Left ventricle myocardium superior (tissue), 1 donor: ENCODE measurements around the gene CACNB1. TPM values are rescaled to one million over a fixed set of nuclear protein-coding genes. Genes with fewer than 3 reads are reported as not detected.

Experiments
- ATAC-seq: fragments of 200-7000 bp; cut with Tn5 transposase; one replicate; pipeline ENCODE4 v1.9.1; 2020; ENCODE audit warnings: mild to moderate bottlenecking, moderate library complexity
- DNase-seq: peaks from one replicate; pipeline ENCODE4 v3.0.0-alpha.2; 2020
- intact Hi-C: fragments of 100-400 bp; cut with micrococcal nuclease; formaldehyde crosslinking; loops from one replicate; pipeline ENCODE4 v1.11.0; 2022
- total RNA-seq: library from RNA; stranded (reverse); fragmentation: NEBNext Ultra II Directional; extraction: Animal tissue kit (Norgen Biotek cat#: 25700); gene quantifications from one replicate; pipeline ENCODE4 v1.2.1, GENCODE V29; 2021
- donor health status: DM: no; HTN: yes; CAD: no; lungs with severe emphysema.

The CACNB1 gene
- total RNA-seq, 1 donor from 2014 or later: 5.7 TPM

DNA sequence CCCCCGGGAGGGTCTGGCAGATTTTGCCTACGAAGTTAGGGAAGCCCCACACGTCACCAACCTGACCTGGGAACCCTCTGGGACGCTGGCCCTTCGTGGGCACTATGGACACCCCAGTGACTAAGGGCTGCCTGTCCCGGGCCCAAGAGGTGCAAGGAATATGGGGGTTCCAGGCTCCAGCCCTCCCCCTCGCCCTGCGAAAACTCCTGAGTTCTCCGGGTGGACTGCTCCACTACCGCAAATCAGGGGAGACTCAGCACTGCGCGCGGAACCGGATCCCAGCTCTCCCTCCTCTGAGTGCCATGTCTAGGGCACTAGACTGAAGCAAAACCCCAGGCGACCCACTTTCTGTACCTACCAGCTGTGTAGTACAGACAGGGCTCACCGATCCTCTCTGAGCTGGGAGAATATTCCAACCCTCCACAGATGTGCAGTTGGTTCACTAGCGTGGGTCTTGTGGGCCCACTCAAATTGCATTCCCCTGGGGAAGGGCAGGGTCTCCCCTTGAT, 31.6 kb downstream of the CACNB1 start, which contains the start of gene ARL5C:
TSS of gene ARL5C (minus strand) at position 321 of the 509 bp plus-strand sequence. CDS start 401 bp downstream, outside the sequence.
- DNase-seq: no peak
- ATAC-seq: no peak
- intact Hi-C loops: no loop called here

GRCh38 chr17:39165178-39165840, 32.2 kb downstream of the CACNB1 start:
- no peak for DNase-seq
- ATAC-seq: peak; percentile 25
- intact Hi-C loops: no loop called here

DNA sequence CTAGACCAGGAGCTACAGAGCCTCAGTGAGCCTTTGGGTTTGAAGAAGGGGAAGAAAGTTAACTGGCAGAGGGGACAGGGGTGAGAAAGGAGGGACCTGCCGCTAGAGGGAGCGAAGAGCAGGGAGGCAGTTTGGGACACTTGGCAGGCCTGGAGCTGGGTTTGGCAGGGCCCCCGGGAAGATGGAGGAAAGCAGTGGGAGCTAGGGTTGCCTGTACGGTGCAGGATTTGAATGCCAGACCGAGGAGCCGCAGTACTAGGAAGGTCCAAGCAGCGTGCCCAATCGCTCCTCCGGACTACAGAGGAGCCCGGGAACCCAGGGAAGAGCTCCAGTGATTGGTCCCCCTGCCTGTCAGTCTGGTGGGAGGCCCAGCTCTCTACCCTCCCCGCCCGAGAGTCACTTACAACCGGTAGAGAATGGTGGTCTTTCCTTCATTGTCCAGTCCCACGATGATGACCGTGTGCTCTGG, 32.8 kb downstream of the CACNB1 start:
- intact Hi-C loops: no loop called here
- peak; percentile 94 for ATAC-seq
- DNase-seq: peak; percentile 93

DNA sequence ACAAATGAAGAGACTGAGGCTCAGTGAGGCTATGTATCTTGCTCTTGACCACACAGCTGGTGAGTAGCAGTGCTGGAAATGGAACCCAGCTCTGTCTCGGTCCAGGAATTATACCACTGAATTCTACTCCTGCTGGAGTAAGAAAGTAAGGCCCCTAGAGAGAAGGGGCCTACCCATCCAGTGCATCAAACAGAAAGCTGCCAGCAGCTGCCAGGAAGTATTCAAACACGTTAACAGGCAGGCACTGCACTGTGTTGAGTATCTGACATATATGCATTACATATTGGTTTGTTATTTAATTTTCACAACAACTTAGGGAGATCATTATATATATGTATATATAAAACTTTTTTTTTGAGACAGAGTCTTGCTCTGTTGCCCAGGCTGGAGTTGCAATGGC, 35.5 kb downstream of the CACNB1 start:
- intact Hi-C loops: no loop called here
- DNase-seq: no peak
- no peak for ATAC-seq

DNA sequence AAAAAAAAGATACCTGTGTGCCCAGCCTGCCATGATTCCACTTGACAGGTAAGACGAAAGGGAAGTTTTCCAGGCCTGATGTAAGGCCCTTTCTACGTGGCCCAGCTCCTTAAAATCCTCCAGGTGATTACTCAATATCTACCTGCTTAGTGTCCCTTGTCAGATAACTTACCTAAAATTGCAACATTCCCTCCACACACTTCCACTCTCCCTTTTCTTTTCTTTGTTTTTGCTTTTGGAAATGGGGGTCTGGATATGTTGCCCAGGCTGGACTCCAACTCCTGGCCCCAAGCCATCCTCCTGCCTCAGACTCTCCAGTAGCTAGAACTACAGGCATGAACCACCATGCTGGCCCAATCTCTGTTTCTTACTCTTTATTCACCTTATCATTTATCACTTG, 38.8 kb downstream of the CACNB1 start:
- no peak for DNase-seq
- intact Hi-C loops: no loop called here
- ATAC-seq: no peak

GRCh38 chr17:39156491-39156890, 41.0 kb downstream of the CACNB1 start:
- ATAC-seq (no peak), DNase-seq (peak; percentile 9)
- intact Hi-C loops: no loop called here

- intact Hi-C loops: no loop called here
- DNase-seq (peak; percentile 2), ATAC-seq (no peak)
These were observed 41.8 kb downstream of the CACNB1 start for GRCh38 chr17:39155654-39156053.

DNA sequence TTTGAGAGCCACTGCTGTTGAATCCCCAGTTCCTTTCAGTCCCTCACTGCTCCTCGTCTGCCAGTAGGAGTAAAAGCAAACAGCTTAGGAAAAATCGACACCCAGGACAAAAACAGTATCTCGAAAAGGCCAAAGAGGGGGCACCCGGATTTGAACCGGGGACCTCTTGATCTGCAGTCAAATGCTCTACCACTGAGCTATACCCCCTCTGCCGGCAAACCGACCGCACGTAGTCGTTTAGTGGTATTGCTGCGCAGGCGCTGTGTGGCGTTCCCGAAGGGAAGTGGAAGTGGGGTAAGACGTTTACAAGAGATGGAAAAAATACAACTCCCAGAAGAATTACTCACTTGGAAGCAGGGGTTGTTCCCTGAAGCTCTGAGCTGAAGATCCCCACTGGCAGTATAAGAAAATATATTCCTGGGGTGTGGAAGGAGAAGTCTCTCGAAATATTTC, 43.8 kb downstream of the CACNB1 start:
- ATAC-seq: peak; percentile 84
- peak; percentile 91 for DNase-seq
- intact Hi-C loops: loop anchor here (5.0 kb wide), 1 partner anchor 171 kb away; no protein-coding TSS in a partner anchor

DNA sequence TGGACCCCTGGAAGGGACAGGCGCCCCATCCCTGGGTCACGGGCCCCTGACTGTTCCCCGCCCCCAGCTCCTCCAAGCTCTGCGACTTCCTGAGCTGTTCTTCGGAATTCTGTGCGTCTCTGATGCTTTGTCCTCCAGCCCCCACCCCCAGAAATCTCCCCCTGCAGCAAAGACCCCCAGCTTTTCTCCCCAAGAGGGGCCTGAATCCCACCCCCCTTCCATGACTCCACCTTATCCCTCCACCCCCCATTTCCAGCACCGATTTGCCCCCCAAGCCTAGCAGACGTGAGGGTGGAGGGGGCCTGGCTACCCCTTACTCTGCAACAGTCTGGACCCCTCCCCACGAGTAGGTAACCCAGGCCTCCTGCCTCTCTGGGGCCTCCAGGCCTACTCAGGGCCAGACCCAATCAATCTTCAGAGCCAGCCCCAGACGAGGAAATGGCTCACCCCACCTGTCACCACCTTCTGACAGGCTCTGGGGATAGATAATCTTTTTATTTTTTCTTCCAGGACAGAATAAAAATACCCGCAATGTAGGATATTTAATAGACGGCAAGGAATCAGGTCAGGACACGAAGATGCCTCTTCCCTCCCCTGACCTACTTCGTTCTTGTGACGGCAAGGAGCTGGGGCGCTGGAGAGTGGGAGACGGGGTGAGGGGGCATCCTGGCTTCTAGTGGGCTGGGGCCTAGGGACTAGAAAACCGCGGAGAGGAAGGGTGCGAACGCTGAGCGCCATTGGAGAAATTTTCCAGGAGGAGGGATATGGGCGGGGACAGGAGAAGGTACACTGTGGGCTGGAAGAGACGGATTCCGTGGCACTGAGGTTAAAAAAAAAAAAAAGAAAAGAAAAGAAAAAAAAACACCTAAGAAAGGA, 45.3 kb downstream of the CACNB1 start:
- ATAC-seq: peak; percentile 29
- DNase-seq: peak; percentile 53
- intact Hi-C loops: loop anchor here (5.0 kb wide), 1 partner anchor 170 kb away; no protein-coding TSS in a partner anchor

- intact Hi-C loops: loop anchor here (5.0 kb wide), 1 partner anchor 169 kb away; no protein-coding TSS in a partner anchor
These were observed 46.1 kb downstream of the CACNB1 start, which contains the start of gene PLXDC1 for GRCh38 chr17:39151150-39151942. Gene PLXDC1, minus strand, starts transcription at chr17:39151637. Its CDS starts 200 bp downstream, at chr17:39151437.

DNA sequence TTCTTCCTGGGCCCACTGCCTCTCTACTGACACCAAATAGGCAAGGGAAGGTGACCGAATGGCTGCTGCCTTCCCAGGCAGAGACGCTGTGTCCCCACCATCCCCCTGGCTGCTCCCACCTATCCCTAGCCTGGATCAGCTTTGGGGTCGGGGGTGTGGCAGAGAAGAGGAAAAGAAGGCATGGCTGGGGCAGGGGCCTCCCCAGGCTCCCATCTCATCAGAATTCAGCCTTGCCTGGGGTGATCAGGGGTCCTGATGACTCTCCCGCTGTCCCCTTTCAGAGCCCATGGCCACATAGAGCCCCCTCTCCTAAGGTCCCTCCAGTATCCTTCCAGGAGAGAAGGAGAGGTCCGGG, 46.7 kb downstream of the CACNB1 start:
- DNase-seq: no peak
- ATAC-seq: no peak
- intact Hi-C loops: loop anchor here (5.0 kb wide), 1 partner anchor 168 kb away; no protein-coding TSS in a partner anchor

More at GRCh38 chr17:39151150-39151942, 46.1 kb downstream of the CACNB1 start, which contains the start of gene PLXDC1:
- ATAC-seq: no peak
- peak; percentile 47 for DNase-seq

GRCh38 chr17:39150104-39150634, 47.3 kb downstream of the CACNB1 start:
- no peak for ATAC-seq
- DNase-seq: no peak
- intact Hi-C loops: loop anchor here (5.0 kb wide), 1 partner anchor 168 kb away; no protein-coding TSS in a partner anchor

DNA sequence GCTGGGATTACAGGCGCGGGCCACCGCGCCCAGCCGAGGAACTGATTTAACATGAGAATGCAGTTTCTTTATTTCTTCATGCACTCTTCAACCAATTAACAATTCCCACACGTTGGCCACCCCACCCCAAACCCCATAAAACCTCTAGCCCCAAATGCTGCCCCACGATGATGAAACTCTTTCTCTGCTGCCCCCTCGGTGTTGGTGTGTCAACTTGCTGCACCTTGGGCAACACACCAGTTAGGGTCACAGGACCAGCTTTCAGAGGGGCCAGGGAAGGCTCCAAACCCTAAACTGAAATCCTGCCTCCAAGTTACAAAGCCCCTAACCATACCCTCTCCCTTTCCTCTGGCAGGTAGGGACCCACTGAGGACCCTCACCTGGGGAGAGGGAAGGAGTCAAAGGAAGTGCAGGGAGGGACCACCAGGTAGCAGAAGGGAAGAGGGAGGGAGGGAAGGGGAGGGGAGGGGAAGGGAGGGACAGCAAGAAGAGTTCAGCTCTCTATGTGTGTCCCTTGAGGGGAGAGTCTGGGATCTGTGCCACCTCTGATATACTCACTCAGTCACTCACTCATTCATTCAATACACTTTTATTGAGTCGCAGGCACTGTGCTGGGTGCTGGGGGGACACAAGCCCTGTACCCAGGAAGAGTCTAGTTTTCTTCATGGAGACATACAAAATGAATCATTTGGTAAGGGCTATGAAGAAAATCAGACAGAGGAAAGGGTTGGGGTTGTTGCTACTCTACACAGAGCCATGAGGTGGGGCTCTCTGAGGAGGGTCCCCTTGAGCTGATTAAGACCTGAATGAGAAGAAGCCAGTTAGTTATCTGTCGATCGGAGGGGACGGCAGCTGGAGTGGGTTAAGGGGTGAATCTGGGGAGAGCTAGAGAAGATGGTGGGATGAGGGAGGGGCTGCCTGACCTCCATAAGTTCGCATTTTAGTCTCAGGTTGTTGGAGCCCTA, 50.0 kb downstream of the CACNB1 start:
- DNase-seq (no peak), ATAC-seq (no peak)
- intact Hi-C loops: loop anchor here (10.0 kb wide), 1 partner anchor 53 kb away; no protein-coding TSS in a partner anchor

- intact Hi-C loops: loop anchor here (10.0 kb wide), 1 partner anchor 51 kb away; no protein-coding TSS in a partner anchor
- no peak for ATAC-seq
- DNase-seq: peak; percentile 6
These were observed 51.2 kb downstream of the CACNB1 start for GRCh38 chr17:39146273-39146672.

- ATAC-seq (no peak), DNase-seq (peak; percentile 21)
- intact Hi-C loops: loop anchor here (10.0 kb wide), 1 partner anchor 50 kb away; no protein-coding TSS in a partner anchor
These were observed 52.3 kb downstream of the CACNB1 start for GRCh38 chr17:39145143-39145542.

DNA sequence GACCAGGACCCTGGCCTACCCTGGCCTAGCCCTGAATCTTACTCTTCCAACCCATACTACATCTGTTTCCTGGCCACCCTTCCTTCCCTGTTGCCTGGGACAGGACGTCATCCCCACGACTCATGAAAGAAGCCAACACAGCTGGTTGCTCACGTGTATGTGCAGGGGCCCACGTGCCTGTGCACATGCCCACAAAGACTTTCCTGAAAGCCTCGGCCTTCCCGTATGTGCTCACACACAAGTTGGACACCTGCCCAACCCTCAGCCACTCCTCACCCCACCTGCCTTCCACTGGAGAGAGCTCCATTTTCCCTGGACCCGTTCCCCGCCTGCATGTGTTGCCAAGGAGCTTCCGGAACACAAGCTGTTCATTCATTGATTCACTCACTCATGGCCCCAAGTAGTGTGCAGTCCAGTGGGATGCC, 53.0 kb downstream of the CACNB1 start:
- intact Hi-C loops: loop anchor here (10.0 kb wide), 1 partner anchor 50 kb away; no protein-coding TSS in a partner anchor
- ATAC-seq (peak; percentile 89), DNase-seq (peak; percentile 93)

DNA sequence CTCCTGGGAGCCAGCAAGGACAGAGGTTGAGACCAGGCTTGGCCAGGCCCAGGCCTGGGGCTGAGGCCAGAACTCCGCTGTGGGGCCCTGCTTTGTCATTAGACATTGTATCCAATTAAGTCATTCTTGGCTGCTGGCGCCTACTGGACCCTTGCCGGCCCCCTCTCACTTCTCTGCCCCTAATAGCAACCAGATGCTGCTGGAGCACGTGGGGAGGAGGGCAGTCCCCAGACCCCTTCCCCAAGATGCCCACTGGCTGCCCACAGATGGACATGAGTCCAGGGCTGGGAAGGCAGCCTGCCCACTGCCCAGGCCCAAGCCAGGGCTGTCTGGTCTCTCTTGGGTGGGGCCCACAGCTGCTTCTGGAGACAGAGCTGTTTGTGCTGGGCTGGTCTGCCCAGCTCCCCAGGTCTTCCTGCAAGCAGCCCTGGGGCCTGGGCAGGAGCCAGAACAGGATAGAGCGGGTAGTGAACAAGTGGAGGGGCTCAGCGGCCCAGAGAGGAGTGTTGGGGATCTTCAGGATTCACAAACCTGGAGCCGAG, 53.8 kb downstream of the CACNB1 start:
- intact Hi-C loops: loop anchor here (10.0 kb wide), 1 partner anchor 49 kb away; no protein-coding TSS in a partner anchor
- DNase-seq (peak; percentile 88), ATAC-seq (peak; percentile 78)
